ENCODE results near the gene BMP7.
A peak's percentile ranks its signal among the peaks of the same experiment; 100 is the strongest.

BMP7 gene

GRCh38 chr20:57272883-57273535 lies 6.6 kb upstream of the BMP7 start:
- TF ChIP-seq CTCF (IDR thresholded peaks at IDR 0.05; ENCODE audit: extremely low read depth, missing control alignments) = no peak
- DNase-seq (ENCODE audit: low spot score) = no peak

- no peak for DNase-seq (ENCODE audit: low spot score)
- TF ChIP-seq CTCF (IDR thresholded peaks at IDR 0.05; ENCODE audit: extremely low read depth, missing control alignments) = no peak
These were observed 4.0 kb upstream of the BMP7 start for GRCh38 chr20:57270204-57270984.

DNA sequence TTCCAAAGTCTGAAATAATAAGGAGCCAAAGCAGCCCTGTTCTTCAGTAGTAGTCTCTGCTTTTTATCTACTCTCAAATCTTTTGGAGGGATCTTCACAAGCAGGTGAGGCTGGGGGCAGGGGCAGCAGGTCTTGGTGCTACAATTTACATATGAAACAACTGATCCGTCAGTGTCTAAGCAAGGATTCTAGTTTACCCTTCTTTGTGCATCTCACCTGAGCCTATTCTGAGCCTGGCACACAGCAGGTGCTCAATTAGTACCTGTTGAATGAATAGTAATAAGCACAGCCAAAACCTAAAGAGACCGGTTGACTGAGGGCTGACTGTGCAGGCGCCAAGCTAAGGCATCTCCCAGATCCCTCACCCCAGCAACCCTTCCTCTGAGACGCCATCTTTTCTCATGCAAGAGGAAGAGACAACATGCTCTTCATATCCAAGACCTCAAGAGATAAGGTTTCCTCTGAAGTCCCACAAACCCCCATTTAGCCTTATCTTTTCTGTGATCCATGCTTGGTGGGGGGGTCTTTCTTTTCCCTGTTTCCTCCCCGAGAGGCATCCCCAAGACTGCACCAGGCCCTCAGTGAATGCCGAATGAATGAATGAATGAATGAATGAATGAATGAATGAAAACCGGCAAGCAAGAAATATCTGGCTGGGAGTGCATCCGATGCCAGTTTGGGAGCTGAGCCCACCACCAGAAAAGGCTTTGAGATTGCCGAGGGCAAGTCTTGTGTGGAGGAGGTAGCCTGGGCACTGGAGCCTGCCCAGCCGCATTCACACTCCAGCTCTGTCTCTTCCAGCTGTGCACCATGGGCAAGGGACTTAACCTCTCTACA lies 2.9 kb upstream of the BMP7 start:
- no peak for TF ChIP-seq CTCF (IDR thresholded peaks at IDR 0.05; ENCODE audit: extremely low read depth, missing control alignments)
- DNase-seq (ENCODE audit: low spot score) = no peak

DNA sequence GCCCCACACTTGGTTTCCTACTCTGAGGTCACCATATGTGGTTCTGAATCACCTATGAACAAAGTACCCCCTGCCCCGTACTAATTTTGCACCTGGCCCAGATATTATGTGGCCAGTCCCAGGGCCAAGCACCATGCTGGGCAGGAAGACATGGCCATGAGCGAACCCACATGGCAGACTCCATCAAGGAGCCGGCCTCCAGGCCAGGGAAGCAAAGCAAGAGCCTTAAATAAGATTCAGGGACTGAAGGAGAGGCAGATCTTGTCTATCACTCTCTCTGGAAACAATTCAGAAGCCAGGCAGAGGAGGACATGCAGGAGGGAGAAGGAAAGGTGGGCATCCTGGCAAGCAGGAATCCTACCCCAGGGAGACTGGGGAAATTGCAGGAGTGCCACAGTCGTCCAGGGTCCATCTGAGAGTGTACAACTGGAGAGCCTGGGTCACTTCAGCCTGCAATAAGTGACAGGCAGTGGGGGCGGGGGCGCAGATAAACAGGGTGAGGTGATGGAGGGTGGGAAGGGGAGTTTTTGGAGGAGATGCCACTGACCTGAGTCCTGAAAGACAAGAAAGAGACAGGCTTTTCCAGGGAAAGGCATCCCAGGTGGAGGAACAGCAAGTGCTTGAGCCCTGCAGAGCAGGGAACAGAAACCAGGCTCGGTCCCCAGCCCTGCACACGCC lies 2.1 kb upstream of the BMP7 start:
- DNase-seq (ENCODE audit: low spot score) = no peak
- TF ChIP-seq CTCF (IDR thresholded peaks at IDR 0.05; ENCODE audit: extremely low read depth, missing control alignments) = no peak

GRCh38 chr20:57267158-57267821 lies 849 bp upstream of the BMP7 start:
- TF ChIP-seq CTCF (IDR thresholded peaks at IDR 0.05; ENCODE audit: extremely low read depth, missing control alignments) = no peak
- peak; percentile 41 for DNase-seq (ENCODE audit: low spot score)

- TF ChIP-seq CTCF (IDR thresholded peaks at IDR 0.05; ENCODE audit: extremely low read depth, missing control alignments) = no peak
- no peak for DNase-seq (ENCODE audit: low spot score)
These were observed 497 bp downstream of the BMP7 start for GRCh38 chr20:57265997-57266290.

All from GM20000 (cell line).